Astrocyte (in vitro differentiated cells and primary cell): Measurements from ENCODE around the gene SMIM7. TPM values are rescaled to one million over a fixed set of nuclear protein-coding genes. Genes with fewer than 3 reads are reported as not detected.

Source experiments
- DNase-seq: peaks from one replicate; pipeline ENCODE4 v3.0.0-alpha.2; 2010; ENCODE audit warnings: low read depth
- FAIRE-seq: peaks from 2 replicates; lab custom pipeline; 2011; peaks lifted over from hg19 to GRCh38; lab: Jason Lieb, UNC
- H2AFZ ChIP-seq: 2 replicates; pipeline ENCODE4 v1.6.0; 2012; ENCODE audit warnings: low read depth, low read length, inconsistent platforms
- H3K27ac ChIP-seq: 2 replicates; pipeline ENCODE4 v1.5.1; 2011; ENCODE audit warnings: low read depth, low read length, inconsistent platforms
- H3K27me3 ChIP-seq: 2 replicates; pipeline ENCODE4 v1.6.0; 2011; ENCODE audit warnings: low read length, inconsistent platforms; ENCODE audit not compliant: insufficient read depth
- H3K36me3 ChIP-seq: 2 replicates; pipeline ENCODE4 v1.5.1; 2011; ENCODE audit warnings: low read length, inconsistent platforms; ENCODE audit not compliant: insufficient read depth
- H3K4me1 ChIP-seq: 2 replicates; pipeline ENCODE4 v1.5.1; 2011; ENCODE audit warnings: low read length, inconsistent platforms; ENCODE audit not compliant: insufficient read depth
- H3K4me2 ChIP-seq: 2 replicates; pipeline ENCODE4 v1.6.0; 2012; ENCODE audit warnings: low read length, inconsistent platforms
- H3K4me3 ChIP-seq: 2 replicates; pipeline ENCODE4 v1.5.1; 2011; ENCODE audit warnings: low read depth, mild to moderate bottlenecking, low read length, inconsistent platforms; ENCODE audit not compliant: insufficient read depth
- H3K79me2 ChIP-seq: 2 replicates; pipeline ENCODE4 v1.6.0; 2012; ENCODE audit warnings: mild to moderate bottlenecking, low read length, inconsistent platforms; ENCODE audit not compliant: insufficient read depth
- H3K9ac ChIP-seq: 2 replicates; pipeline ENCODE4 v1.6.0; 2012; ENCODE audit warnings: mild to moderate bottlenecking, low read length, inconsistent platforms
- H3K9me3 ChIP-seq: 2 replicates; pipeline ENCODE4 v1.5.1; 2012; ENCODE audit warnings: low read depth, mild to moderate bottlenecking, low read length, inconsistent platforms; ENCODE audit not compliant: insufficient read depth
- H4K20me1 ChIP-seq: 2 replicates; pipeline ENCODE4 v1.6.0; 2012; ENCODE audit warnings: low read length, inconsistent platforms; ENCODE audit not compliant: insufficient read depth
- H3K27ac Mint-ChIP-seq: one replicate; pipeline ENCODE4 v1.8.0; 2021; ENCODE audit warnings: mild to moderate bottlenecking, mixed read lengths; ENCODE audit not compliant: unreplicated experiment
- H3K27me3 Mint-ChIP-seq: one replicate; pipeline ENCODE4 v1.8.0; 2021; ENCODE audit warnings: low read depth, mixed read lengths; ENCODE audit not compliant: unreplicated experiment
- H3K36me3 Mint-ChIP-seq: one replicate; pipeline ENCODE4 v1.8.0; 2021; ENCODE audit warnings: low read depth, mixed read lengths; ENCODE audit not compliant: unreplicated experiment
- H3K4me1 Mint-ChIP-seq: one replicate; pipeline ENCODE4 v1.8.0; 2021; ENCODE audit warnings: low read depth, mixed read lengths; ENCODE audit not compliant: unreplicated experiment
- H3K4me3 Mint-ChIP-seq: one replicate; pipeline ENCODE4 v1.8.0; 2021; ENCODE audit warnings: mild to moderate bottlenecking, moderate library complexity, mixed read lengths; ENCODE audit not compliant: unreplicated experiment
- H3K9me3 Mint-ChIP-seq: one replicate; pipeline ENCODE4 v1.8.0; 2021; ENCODE audit warnings: mild to moderate bottlenecking, mixed read lengths; ENCODE audit not compliant: unreplicated experiment
- EZH2 ChIP-seq: IDR thresholded peaks from 2 replicates; pipeline ENCODE4 v1.6.1; 2012; ENCODE audit warnings: mild to moderate bottlenecking, low read length, inconsistent platforms; ENCODE audit not compliant: insufficient read depth
- total RNA-seq: library from RNA; stranded (reverse); gene quantifications from 2 replicates; pipeline ENCODE4 v1.2.1, GENCODE V29; 2021
- TF ChIP-seq, protein P1 (sequence below): IDR thresholded peaks from 2 replicates; pipeline ENCODE4 v1.5.1; 2011; ENCODE audit warnings: low read depth, mild to moderate bottlenecking, inconsistent platforms, low read length, moderate library complexity; ENCODE audit not compliant: insufficient read depth

Gene SMIM7
- total RNA-seq, 1 donor from 2014 or later = 45.3 TPM

DNA sequence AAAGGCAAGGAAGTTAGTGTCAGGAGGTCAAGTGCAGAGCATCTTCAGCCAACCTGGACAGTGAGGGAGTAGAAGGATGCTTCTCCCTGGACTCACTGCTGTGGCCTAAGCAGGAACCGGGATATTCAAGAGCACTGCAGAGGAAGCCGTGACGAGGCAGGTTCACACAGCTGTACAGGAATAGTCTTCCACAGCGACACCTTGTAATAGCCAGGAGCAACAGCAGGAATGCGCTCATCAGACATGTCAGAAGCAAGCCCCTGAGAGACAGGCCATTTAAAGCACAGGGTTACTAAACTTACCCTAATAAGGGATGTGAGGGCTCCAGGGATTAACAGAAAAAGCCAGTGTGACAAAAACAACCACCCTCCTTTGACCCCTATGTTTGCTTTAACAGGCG, 28.5 kb downstream of the SMIM7 start:
- Mint-ChIP-seq H3K27ac (no peak overlapping the region), H3K9me3 (peaks cover 3% of the 10 kb centered on the region), H3K4me3 (no peak overlapping the region), H3K4me1 (peaks cover 2% of the 10 kb centered on the region), H3K36me3 (peaks cover 10% of the 10 kb centered on the region), H3K27me3 (no peaks in the 10 kb centered on the region)
- peaks cover 8% of the 10 kb centered on the region for H3K36me3 ChIP-seq
- H3K27me3 ChIP-seq = no peaks in the 10 kb centered on the region
- H3K4me1 ChIP-seq = peaks cover 7% of the 10 kb centered on the region
- no peak overlapping the region for H3K4me2 ChIP-seq
- no peak overlapping the region for H2AFZ ChIP-seq
- peaks cover 39% of the 10 kb centered on the region for H3K79me2 ChIP-seq
- DNase-seq = no peak
- no peak for FAIRE-seq
- no peak overlapping the region for H3K4me3 ChIP-seq
- H4K20me1 ChIP-seq = peaks cover 20% of the 10 kb centered on the region
- H3K9me3 ChIP-seq = peaks cover 3% of the 10 kb centered on the region
- no peak overlapping the region for H3K9ac ChIP-seq
- TF ChIP-seq, protein P1, sequence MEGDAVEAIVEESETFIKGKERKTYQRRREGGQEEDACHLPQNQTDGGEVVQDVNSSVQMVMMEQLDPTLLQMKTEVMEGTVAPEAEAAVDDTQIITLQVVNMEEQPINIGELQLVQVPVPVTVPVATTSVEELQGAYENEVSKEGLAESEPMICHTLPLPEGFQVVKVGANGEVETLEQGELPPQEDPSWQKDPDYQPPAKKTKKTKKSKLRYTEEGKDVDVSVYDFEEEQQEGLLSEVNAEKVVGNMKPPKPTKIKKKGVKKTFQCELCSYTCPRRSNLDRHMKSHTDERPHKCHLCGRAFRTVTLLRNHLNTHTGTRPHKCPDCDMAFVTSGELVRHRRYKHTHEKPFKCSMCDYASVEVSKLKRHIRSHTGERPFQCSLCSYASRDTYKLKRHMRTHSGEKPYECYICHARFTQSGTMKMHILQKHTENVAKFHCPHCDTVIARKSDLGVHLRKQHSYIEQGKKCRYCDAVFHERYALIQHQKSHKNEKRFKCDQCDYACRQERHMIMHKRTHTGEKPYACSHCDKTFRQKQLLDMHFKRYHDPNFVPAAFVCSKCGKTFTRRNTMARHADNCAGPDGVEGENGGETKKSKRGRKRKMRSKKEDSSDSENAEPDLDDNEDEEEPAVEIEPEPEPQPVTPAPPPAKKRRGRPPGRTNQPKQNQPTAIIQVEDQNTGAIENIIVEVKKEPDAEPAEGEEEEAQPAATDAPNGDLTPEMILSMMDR = no peak
- TF ChIP-seq EZH2 = no peak
- no peak overlapping the region for H3K27ac ChIP-seq

DNA sequence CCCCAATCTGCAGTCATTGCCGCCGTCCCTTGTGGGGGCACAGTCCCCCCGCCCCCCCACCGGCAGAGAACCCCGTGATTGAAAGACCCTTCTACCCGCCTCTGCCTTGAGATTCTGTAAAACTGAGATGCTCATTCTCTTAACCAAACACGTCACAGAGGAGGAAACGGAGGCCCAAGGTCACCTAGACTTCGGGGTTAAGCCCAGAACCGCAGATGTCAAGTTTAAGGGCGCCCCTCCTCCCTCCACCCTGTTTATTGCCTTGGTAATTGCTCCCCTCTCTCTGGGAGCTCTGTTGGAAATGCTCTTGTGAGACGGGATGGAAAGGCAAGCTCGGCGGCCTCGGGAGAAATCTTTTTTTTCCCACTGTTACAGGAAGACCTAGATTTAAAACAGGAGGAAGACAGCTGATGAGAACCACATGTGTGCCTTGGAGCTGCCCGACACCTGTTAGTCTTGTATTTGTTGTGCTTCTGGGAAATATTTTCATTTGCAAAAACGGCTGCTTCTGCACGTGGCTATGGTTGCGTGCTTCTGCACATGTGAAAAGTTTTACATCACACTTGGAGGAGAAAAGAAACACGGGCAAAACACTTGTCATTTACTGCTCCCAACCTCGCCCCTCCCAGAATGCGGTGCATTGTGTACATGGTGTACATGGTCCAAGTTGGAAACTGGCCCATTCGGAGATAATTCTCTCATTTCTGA, 30.8 kb downstream of the SMIM7 start:
- H3K9me3 Mint-ChIP-seq = peaks cover 3% of the 10 kb centered on the region
- H3K36me3 Mint-ChIP-seq = peaks cover 8% of the 10 kb centered on the region
- H3K36me3 ChIP-seq = peaks cover 9% of the 10 kb centered on the region
- H3K79me2 ChIP-seq = peaks cover 44% of the 10 kb centered on the region
- H4K20me1 ChIP-seq = peaks cover 36% of the 10 kb centered on the region
- FAIRE-seq (no peak), DNase-seq (no peak)
- H3K27me3 ChIP-seq = no peaks in the 10 kb centered on the region
- H3K4me3 ChIP-seq = peak overlapping the region; percentile 87
- H3K27me3 Mint-ChIP-seq = no peaks in the 10 kb centered on the region
- TF ChIP-seq, protein P1 = no peak
- no peak for TF ChIP-seq EZH2
- H3K4me1 ChIP-seq = peaks cover 10% of the 10 kb centered on the region
- H2AFZ ChIP-seq = peak overlapping the region; percentile 83
- H3K9ac ChIP-seq = peak overlapping the region; percentile 93
- peaks cover 12% of the 10 kb centered on the region for H3K4me1 Mint-ChIP-seq
- peak overlapping the region; percentile 86 for H3K27ac ChIP-seq
- peak overlapping the region; percentile 86 for H3K4me2 ChIP-seq
- H3K4me3 Mint-ChIP-seq = peak overlapping the region; percentile 95
- peak overlapping the region; percentile 78 for H3K27ac Mint-ChIP-seq
- H3K9me3 ChIP-seq = peaks cover 3% of the 10 kb centered on the region
